Activated T-cell treated with anti-CD3 and anti-CD28 coated beads for 4 hours (primary cell): Measurements from ENCODE around the gene SETD4.

Source experiments
- DNase-seq: peaks from one replicate; pipeline ENCODE4 v3.0.0-alpha.2; 2020

Gene SETD4

GRCh38 chr21:36003776-36004175 lies 56.5 kb downstream of the SETD4 start:
- DNase-seq: no peak

- no peak for DNase-seq
Observed at GRCh38 chr21:35996217-35996616, 64.1 kb downstream of the SETD4 start.

- no peak for DNase-seq
Observed at GRCh38 chr21:35995522-35996088, 64.7 kb downstream of the SETD4 start.

- no peak for DNase-seq
Observed at GRCh38 chr21:35994613-35995012, 65.7 kb downstream of the SETD4 start.

GRCh38 chr21:35993875-35994490 lies 66.3 kb downstream of the SETD4 start:
- DNase-seq: no peak

- DNase-seq: no peak
Observed at GRCh38 chr21:35991131-35991530, 69.2 kb downstream of the SETD4 start.

GRCh38 chr21:35990609-35991008 lies 69.7 kb downstream of the SETD4 start:
- no peak for DNase-seq

- DNase-seq: no peak
Observed at GRCh38 chr21:35989138-35989735, 71.1 kb downstream of the SETD4 start.

GRCh38 chr21:35988416-35989137 lies 71.7 kb downstream of the SETD4 start:
- no peak for DNase-seq

- no peak for DNase-seq
Observed at GRCh38 chr21:35987475-35987874, 72.9 kb downstream of the SETD4 start.

- no peak for DNase-seq
Observed at GRCh38 chr21:35984654-35985361, 75.5 kb downstream of the SETD4 start.
